Brain microvascular endothelial cell (primary cell): ENCODE data around the gene SFXN5.
A peak's percentile ranks its signal among the peaks of the same experiment; 100 is the strongest.
"Not testable (repeated sequence)": the region's sequence is repeated elsewhere in the genome, so short reads cannot be mapped to it uniquely, and the experiment has no call there.

Experiments used
- DNase-seq: peaks from one replicate; pipeline ENCODE4 v3.0.0-alpha.2; 2020
- H3K27ac ChIP-seq: fragments of 250-450 bp; sonication (Bioruptor Pico); 2 replicates; pipeline ENCODE4 v1.5.1; 2020; ENCODE audit warnings: mild to moderate bottlenecking, moderate library complexity
- H3K27me3 ChIP-seq: fragments of 250-450 bp; sonication (Bioruptor Pico); replicated peaks from 2 replicates; pipeline ENCODE4 v1.5.1; 2020; ENCODE audit warnings: mild to moderate bottlenecking
- H3K36me3 ChIP-seq: fragments of 250-450 bp; sonication (Bioruptor Pico); replicated peaks from 2 replicates; pipeline ENCODE4 v1.5.1; 2020; ENCODE audit warnings: mild to moderate bottlenecking
- H3K4me3 ChIP-seq: 2 replicates; pipeline ENCODE4 v1.5.1; 2011; ENCODE audit warnings: low read depth, mild to moderate bottlenecking, control low read depth, low read length, moderate library complexity
- in situ Hi-C: cut with HindIII; loops from 2 replicates; pipeline ENCODE4 v1.10.0; 2017; ENCODE audit warnings: low sequenced_read_pairs, low pct_ligation_motif_present
- TF ChIP-seq, protein P1 (sequence below): IDR thresholded peaks from 2 replicates; pipeline ENCODE4 v1.5.1; 2011; ENCODE audit warnings: low read depth, mild to moderate bottlenecking, moderate library complexity, low read length, control low read depth, inconsistent platforms; ENCODE audit errors: missing control alignments

The SFXN5 gene

DNA sequence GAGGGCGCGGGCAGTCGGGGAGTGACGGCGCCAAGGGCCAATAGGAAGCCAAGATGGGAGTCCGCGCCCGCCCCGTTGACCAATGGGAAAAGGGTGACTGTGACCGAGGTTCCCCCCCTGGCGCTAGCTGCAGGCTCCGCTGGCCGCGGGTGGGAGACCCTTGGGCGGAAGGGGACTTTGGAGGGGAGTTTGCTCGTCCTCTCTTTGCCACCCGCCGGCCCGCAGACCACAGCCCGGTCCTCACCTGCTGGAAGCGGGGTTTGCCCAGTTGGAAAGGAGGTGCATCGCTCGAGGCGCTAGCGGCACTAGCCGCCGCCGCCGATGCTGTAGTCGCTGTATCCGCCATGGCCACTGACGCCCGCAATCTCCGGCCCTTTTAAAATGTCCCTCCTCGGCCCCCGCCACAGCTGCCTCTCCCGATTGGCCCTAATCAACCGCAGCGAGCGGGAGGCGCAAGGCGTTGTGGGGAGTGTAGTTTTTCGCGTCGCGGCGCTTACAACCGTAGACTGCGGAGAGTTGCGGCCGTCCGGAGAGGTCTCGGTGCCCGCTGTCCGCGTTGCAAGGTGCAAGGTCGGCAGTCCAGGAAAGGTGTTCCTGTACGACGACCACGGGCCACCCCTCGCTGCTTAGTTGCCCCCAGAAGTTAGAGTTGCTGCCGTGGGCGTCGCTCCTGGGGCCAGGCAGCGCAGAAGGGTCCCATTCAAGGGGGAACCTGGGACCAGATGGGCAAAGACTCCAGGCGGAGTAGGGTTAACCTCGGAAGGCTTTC is at the start of gene SFXN5:
Gene SFXN5, minus strand, starts transcription at position 353 of the 769 bp plus-strand sequence. Its CDS starts 7 bp downstream, at position 346.
- peak within 1 kb of the TSS; percentile 79 for H3K4me3 ChIP-seq
- TF ChIP-seq, protein P1, sequence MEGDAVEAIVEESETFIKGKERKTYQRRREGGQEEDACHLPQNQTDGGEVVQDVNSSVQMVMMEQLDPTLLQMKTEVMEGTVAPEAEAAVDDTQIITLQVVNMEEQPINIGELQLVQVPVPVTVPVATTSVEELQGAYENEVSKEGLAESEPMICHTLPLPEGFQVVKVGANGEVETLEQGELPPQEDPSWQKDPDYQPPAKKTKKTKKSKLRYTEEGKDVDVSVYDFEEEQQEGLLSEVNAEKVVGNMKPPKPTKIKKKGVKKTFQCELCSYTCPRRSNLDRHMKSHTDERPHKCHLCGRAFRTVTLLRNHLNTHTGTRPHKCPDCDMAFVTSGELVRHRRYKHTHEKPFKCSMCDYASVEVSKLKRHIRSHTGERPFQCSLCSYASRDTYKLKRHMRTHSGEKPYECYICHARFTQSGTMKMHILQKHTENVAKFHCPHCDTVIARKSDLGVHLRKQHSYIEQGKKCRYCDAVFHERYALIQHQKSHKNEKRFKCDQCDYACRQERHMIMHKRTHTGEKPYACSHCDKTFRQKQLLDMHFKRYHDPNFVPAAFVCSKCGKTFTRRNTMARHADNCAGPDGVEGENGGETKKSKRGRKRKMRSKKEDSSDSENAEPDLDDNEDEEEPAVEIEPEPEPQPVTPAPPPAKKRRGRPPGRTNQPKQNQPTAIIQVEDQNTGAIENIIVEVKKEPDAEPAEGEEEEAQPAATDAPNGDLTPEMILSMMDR, result peak; percentile 44
- peak within 1 kb of the TSS; percentile 65 for H3K27ac ChIP-seq
- in situ Hi-C loops, result no loop called here
- DNase-seq, result peak; percentile 94
- H3K36me3 ChIP-seq, result peaks cover 17% of the 10 kb centered on the region
- H3K27me3 ChIP-seq, result no peaks in the 10 kb centered on the region

- DNase-seq, H3K36me3 ChIP-seq, H3K4me3 ChIP-seq, H3K27ac ChIP-seq, in situ Hi-C loops, H3K27me3 ChIP-seq: not testable (repeated sequence)
Observed at GRCh38 chr2:73119611-73120239, 48.2 kb upstream of the SFXN5 start.

GRCh38 chr2:73117441-73117840 is 45.9 kb upstream of the SFXN5 start:
- H3K27ac ChIP-seq, result no peak overlapping the region
- H3K4me3 ChIP-seq, result no peak overlapping the region
- H3K36me3 ChIP-seq, result no peaks in the 10 kb centered on the region
- no peak for DNase-seq
- in situ Hi-C loops, result no loop called here
- TF ChIP-seq, protein P1, result no peak
- no peaks in the 10 kb centered on the region for H3K27me3 ChIP-seq

DNA sequence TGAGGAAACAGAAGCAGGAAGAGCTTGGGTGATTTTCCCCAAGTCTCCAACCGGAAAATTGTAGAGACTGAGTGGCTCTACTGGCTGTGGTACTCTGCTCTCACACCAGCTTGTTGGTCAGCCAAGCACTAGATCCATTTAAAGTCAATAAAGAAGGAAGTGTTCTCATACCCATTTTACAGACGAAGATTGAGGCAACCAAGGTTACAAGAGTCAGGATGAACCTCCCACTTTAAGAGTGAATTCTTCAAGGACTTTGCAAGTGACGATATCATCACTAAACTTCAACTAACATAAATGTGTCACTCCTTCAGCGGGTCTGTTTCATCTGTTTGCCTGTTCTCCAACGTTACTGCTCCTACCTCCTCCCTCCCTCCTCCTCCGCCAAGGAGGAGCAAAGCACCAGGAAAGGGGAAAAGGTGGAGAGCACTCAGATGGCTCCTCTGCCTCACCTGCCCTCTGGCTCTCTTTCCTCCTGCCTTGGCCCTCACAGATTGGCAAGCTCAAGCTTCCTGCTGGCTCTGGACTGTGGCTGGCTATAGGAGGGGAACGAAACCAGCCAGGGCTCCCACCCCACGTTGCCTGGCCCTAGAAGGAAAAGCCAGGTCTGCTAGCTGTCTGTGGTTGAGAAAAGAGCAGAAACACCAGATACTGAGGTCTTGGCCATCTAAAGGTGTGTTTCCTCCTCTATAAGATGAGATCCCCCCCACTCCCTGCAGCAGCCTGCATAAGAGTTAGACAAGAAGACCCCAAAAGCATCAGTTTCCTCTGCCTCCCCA is 44.9 kb upstream of the SFXN5 start:
- no peaks in the 10 kb centered on the region for H3K36me3 ChIP-seq
- TF ChIP-seq, protein P1, result no peak
- no peaks in the 10 kb centered on the region for H3K27me3 ChIP-seq
- in situ Hi-C loops, result no loop called here
- DNase-seq, result no peak
- no peak overlapping the region for H3K4me3 ChIP-seq
- no peak overlapping the region for H3K27ac ChIP-seq

DNA sequence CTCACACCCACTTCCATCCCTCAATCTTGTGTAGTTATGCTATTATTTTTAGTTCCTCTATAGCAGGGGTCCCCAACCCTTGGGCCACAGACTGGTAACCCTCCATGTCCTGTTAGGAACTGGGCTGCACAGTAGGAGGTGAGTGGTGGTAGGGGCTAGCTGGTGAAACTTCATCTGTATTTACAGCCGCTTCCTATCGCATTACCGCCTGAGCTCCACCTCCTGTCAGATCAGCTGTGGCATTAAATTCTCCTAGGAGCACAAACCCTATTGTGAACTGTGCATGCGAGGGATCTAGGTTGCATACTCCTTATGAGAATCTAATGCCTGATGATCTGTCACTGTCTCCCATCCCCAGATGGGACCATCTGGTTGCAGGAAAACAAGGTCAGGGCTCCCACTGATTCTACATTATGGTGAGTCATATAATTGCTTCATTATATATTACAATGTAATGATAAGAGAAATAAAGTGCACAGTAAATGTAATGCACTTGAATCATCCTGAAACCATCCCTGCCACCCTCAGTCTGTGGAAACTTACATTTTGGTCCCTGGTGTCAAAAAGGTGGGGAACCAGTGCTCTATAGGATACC is 42.9 kb upstream of the SFXN5 start:
- no peak overlapping the region for H3K4me3 ChIP-seq
- TF ChIP-seq, protein P1, result no peak
- no peak for DNase-seq
- no peaks in the 10 kb centered on the region for H3K36me3 ChIP-seq
- in situ Hi-C loops, result no loop called here
- no peak overlapping the region for H3K27ac ChIP-seq
- no peaks in the 10 kb centered on the region for H3K27me3 ChIP-seq
